Loucy (cell line): ENCODE results near the gene PTOV1.

Source experiments
- H2AFZ ChIP-seq: fragments of 200-600 bp; sonication (generic); 2 replicates; pipeline ENCODE4 v1.6.0; 2016; ENCODE audit warnings: antibody characterized with exemption, mild to moderate bottlenecking, low read length, moderate library complexity
- H3F3A ChIP-seq: fragments of 200-600 bp; 2 replicates; pipeline ENCODE4 v1.6.0; 2016; ENCODE audit warnings: antibody characterized with exemption, low read depth, mild to moderate bottlenecking
- H3K27me3 ChIP-seq: fragments of 200-600 bp; sonication (generic); 2 replicates; pipeline ENCODE4 v1.6.1; 2014; ENCODE audit warnings: low read length, mild to moderate bottlenecking; ENCODE audit not compliant: insufficient read depth, poor library complexity, severe bottlenecking
- H3K36me3 ChIP-seq: fragments of 200-600 bp; sonication (generic); 2 replicates; pipeline ENCODE4 v1.6.1; 2016; ENCODE audit warnings: low read length; ENCODE audit not compliant: insufficient read depth
- H3K4me1 ChIP-seq: fragments of 200-600 bp; sonication (generic); 2 replicates; pipeline ENCODE4 v1.5.1; 2014; ENCODE audit warnings: low read length, mild to moderate bottlenecking; ENCODE audit not compliant: insufficient read depth, poor library complexity, severe bottlenecking
- H3K4me2 ChIP-seq: fragments of 200-600 bp; sonication (generic); 2 replicates; pipeline ENCODE4 v1.6.0; 2014; ENCODE audit warnings: antibody characterized with exemption, low read length, low read depth, mild to moderate bottlenecking; ENCODE audit not compliant: poor library complexity, severe bottlenecking
- H3K4me3 ChIP-seq: fragments of 200-600 bp; sonication (generic); 2 replicates; pipeline ENCODE4 v1.5.1; 2014; ENCODE audit warnings: low read length, mild to moderate bottlenecking, mixed read lengths; ENCODE audit not compliant: poor library complexity, severe bottlenecking
- H3K79me2 ChIP-seq: fragments of 200-600 bp; sonication (generic); 2 replicates; pipeline ENCODE4 v1.6.1; 2014; ENCODE audit warnings: low read length; ENCODE audit not compliant: insufficient read depth
- H3K9ac ChIP-seq: fragments of 200-600 bp; sonication (generic); 2 replicates; pipeline ENCODE4 v1.6.0; 2014; ENCODE audit warnings: mild to moderate bottlenecking, low read depth, low read length, moderate library complexity; ENCODE audit not compliant: poor library complexity, severe bottlenecking
- H3K9me2 ChIP-seq: fragments of 200-600 bp; sonication (generic); replicated peaks from 2 replicates; pipeline ENCODE4 v1.6.1; 2016; ENCODE audit warnings: low read depth, low read length, mixed read lengths
- H3K9me3 ChIP-seq: fragments of 200-600 bp; sonication (generic); 2 replicates; pipeline ENCODE4 v1.6.1; 2014; ENCODE audit warnings: mild to moderate bottlenecking, antibody characterized with exemption, low read length, low read depth; ENCODE audit not compliant: insufficient read depth
- H4K20me1 ChIP-seq: fragments of 200-600 bp; sonication (generic); 2 replicates; pipeline ENCODE4 v1.6.0; 2014; ENCODE audit warnings: antibody characterized with exemption, low read length, mild to moderate bottlenecking; ENCODE audit not compliant: insufficient read depth, poor library complexity, severe bottlenecking
- EZH2phosphoT487 ChIP-seq: fragments of 200-600 bp; IDR thresholded peaks from 2 replicates; pipeline ENCODE4 v1.6.1; 2018; ENCODE audit warnings: antibody characterized with exemption, mild to moderate bottlenecking, moderate library complexity, borderline replicate concordance
- TF ChIP-seq, protein P1 (sequence below): fragments of 200-600 bp; sonication (generic); conservative IDR thresholded peaks from 2 replicates; pipeline ENCODE4 v1.5.1; 2014; ENCODE audit warnings: mild to moderate bottlenecking, antibody characterized with exemption, low read length

PTOV1 gene

DNA sequence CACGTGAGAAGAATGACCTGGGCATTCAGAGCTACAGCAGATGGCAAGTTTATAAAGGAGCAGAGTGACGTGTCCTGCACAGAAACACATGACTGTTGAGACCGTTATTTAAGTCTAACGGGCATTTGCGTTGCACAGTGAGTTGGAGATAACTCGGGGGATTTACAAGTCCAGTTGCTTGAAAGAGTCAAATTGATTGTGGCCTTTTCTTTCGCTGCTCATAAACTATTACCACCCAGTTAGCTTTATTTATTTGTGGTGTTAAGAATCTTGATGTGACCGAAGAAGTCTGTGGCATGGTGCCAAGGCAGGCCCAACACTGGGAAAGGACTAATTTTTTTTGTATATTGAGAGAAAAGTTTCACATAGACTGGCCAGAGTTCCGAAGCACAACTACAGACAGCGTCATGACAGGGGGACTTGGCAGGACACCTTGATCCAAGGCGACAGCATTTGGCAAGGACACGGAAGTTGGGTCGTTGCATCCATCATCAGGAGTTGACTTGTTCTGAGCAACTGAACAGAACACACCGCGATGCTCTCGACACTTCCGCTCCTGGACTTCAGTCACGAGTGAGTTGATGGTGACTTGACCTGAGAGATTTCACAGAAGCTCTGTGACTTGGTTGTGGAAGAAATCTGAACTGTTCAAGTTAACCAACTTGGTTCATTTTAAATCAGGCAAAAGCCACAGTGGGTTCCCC is 11.9 kb upstream of the PTOV1 start:
- Histone ChIP-seq H3K4me1 (no peaks in the 10 kb centered on the region), H3K36me3 (peaks cover 30% of the 10 kb centered on the region; the same call in 1 of the 2 replicates), H3F3A (no peaks in the 10 kb centered on the region), H3K79me2 (no peaks in the 10 kb centered on the region), H3K4me2 (no peak overlapping the region), H3K9me2 (no peaks in the 10 kb centered on the region), H3K9me3 (no peaks in the 10 kb centered on the region), H3K4me3 (no peak overlapping the region), H3K9ac (no peak overlapping the region), H4K20me1 (no peaks in the 10 kb centered on the region), H3K27me3 (no peaks in the 10 kb centered on the region), H2AFZ (no peak overlapping the region)
- TF ChIP-seq, protein P1, sequence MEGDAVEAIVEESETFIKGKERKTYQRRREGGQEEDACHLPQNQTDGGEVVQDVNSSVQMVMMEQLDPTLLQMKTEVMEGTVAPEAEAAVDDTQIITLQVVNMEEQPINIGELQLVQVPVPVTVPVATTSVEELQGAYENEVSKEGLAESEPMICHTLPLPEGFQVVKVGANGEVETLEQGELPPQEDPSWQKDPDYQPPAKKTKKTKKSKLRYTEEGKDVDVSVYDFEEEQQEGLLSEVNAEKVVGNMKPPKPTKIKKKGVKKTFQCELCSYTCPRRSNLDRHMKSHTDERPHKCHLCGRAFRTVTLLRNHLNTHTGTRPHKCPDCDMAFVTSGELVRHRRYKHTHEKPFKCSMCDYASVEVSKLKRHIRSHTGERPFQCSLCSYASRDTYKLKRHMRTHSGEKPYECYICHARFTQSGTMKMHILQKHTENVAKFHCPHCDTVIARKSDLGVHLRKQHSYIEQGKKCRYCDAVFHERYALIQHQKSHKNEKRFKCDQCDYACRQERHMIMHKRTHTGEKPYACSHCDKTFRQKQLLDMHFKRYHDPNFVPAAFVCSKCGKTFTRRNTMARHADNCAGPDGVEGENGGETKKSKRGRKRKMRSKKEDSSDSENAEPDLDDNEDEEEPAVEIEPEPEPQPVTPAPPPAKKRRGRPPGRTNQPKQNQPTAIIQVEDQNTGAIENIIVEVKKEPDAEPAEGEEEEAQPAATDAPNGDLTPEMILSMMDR, result no peak
- no peak for TF ChIP-seq EZH2phosphoT487

DNA sequence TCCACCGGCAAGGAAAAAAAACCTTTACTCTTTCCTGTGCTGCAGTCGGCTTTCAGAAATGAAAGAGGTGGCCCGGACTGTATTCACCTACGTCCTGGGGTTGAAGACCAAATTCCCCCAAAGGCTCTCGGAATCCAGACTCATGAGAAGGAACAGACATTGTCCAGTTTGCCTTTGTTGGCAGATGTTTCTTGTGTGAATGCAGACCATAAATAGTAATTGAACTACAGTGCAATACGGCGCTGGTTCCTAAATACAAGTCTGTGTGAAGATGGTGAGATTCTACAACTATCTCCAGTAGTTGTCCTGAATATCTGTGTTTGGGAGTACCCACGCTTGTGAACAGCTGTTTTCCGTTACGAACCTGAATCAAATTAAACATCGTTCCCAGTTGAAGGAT is 11.2 kb upstream of the PTOV1 start:
- Histone ChIP-seq H3K9me3 (no peaks in the 10 kb centered on the region), H3K4me2 (no peak overlapping the region), H3K79me2 (no peaks in the 10 kb centered on the region), H3K27me3 (no peaks in the 10 kb centered on the region), H3K9ac (no peak overlapping the region), H3K36me3 (peaks cover 24% of the 10 kb centered on the region; the same call in 1 of the 2 replicates), H3K9me2 (no peaks in the 10 kb centered on the region), H2AFZ (no peak overlapping the region), H3F3A (no peaks in the 10 kb centered on the region), H3K4me1 (no peaks in the 10 kb centered on the region), H4K20me1 (no peaks in the 10 kb centered on the region), H3K4me3 (no peak overlapping the region)
- TF ChIP-seq EZH2phosphoT487, result no peak
- TF ChIP-seq, protein P1, result no peak

DNA sequence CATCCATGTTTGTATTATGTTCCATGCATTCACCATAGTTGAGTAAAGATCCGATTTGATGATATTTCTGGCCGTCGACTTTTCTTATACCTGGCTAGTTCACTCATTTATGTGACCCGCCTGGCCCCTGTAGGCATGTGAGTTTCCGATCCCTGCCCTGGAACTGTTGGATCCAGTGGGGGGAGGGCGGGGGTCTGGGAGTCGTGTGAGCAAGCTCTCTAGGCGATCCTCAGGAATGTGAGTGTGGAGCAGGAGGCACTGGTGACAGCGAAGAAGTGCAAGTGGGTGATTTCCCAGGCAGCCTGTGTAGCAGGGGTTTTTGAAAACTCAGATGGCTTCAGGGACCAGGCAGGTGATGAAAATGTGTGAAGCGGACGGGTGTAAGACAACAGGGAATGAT is 10.6 kb upstream of the PTOV1 start:
- no peak overlapping the region for H3K4me3 ChIP-seq
- no peaks in the 10 kb centered on the region for H3K9me3 ChIP-seq
- H3K27me3 ChIP-seq, result no peaks in the 10 kb centered on the region
- H3K36me3 ChIP-seq, result peaks cover 18% of the 10 kb centered on the region; the same call in 1 of the 2 replicates
- no peak overlapping the region for H3K4me2 ChIP-seq
- H2AFZ ChIP-seq, result no peak overlapping the region
- no peak for TF ChIP-seq EZH2phosphoT487
- TF ChIP-seq, protein P1, result no peak
- no peaks in the 10 kb centered on the region for H3F3A ChIP-seq
- no peaks in the 10 kb centered on the region for H3K79me2 ChIP-seq
- H3K4me1 ChIP-seq, result no peaks in the 10 kb centered on the region
- no peak overlapping the region for H3K9ac ChIP-seq
- no peaks in the 10 kb centered on the region for H4K20me1 ChIP-seq
- H3K9me2 ChIP-seq, result no peaks in the 10 kb centered on the region
